Measurements from ENCODE around the gene ZBTB6. TPM values are rescaled to one million over a fixed set of nuclear protein-coding genes. Genes with fewer than 3 reads are reported as not detected.
"Not testable (repeated sequence)": the region's sequence is repeated elsewhere in the genome, so short reads cannot be mapped to it uniquely, and the experiment has no call there.

Gene ZBTB6
- total and polyA plus RNA-seq, 8 donors, result 6.9 to 15.3 (median 14.1) TPM

DNA sequence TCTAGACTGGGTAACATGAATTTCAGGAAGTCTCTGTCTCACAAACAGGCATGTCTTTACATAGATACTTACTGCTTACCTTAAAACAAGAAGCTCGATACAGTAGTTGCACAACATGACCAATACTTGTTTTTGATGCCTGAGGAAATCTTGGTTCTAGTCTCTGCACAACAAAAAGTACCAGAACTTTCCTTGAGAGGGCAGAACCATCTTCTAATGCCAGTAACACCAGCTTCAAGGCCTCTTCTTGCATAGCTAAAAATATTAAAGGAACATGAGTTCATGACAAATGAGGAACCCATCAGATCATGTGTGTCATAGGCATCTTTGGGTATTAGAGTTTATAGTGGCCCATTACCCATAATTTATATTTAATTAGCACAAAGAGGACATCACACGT, 30.0 kb downstream of the ZBTB6 start:
- no peaks in the 10 kb centered on the region for H3K9me3 ChIP-seq
- TF ChIP-seq, protein P1, sequence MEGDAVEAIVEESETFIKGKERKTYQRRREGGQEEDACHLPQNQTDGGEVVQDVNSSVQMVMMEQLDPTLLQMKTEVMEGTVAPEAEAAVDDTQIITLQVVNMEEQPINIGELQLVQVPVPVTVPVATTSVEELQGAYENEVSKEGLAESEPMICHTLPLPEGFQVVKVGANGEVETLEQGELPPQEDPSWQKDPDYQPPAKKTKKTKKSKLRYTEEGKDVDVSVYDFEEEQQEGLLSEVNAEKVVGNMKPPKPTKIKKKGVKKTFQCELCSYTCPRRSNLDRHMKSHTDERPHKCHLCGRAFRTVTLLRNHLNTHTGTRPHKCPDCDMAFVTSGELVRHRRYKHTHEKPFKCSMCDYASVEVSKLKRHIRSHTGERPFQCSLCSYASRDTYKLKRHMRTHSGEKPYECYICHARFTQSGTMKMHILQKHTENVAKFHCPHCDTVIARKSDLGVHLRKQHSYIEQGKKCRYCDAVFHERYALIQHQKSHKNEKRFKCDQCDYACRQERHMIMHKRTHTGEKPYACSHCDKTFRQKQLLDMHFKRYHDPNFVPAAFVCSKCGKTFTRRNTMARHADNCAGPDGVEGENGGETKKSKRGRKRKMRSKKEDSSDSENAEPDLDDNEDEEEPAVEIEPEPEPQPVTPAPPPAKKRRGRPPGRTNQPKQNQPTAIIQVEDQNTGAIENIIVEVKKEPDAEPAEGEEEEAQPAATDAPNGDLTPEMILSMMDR (IDR thresholded peaks at IDR 0.05), result no peak
- no peak overlapping the region for H3K27ac ChIP-seq
- ATAC-seq (no peak), DNase-seq (no peak)
- peaks cover 11 to 90% of the 10 kb centered on the region in 2 donors for H3K36me3 ChIP-seq
- H3K27me3 ChIP-seq, result no peaks in the 10 kb centered on the region
- no peak overlapping the region for H3K4me3 ChIP-seq
- intact Hi-C loops (cut with DNase I), result no loop called here
- no peaks in the 10 kb centered on the region for H3K4me1 ChIP-seq

DNA sequence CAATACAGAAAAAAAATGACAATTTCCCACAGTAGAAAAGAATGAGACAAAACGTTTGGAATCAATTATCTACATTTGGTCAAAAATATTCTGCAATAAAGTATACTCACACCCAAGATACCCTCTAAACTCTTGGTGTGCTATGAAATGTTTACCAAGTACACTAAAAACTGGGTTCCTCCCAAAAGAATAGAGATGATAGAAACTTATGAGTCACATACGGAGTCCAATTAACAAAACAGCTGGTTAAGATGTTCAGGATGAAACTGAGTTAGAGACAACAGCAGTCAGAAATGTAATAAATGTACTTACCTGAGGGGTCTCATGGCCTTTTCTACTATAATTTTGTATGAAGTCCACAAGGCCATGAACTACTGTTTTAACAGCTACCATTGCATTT, 33.7 kb downstream of the ZBTB6 start:
- Histone ChIP-seq H3K27ac (no peak overlapping the region), H3K4me1 (no peaks in the 10 kb centered on the region), H3K9me3 (no peaks in the 10 kb centered on the region), H3K27me3 (no peaks in the 10 kb centered on the region), H3K4me3 (no peak overlapping the region), H3K36me3 (peaks cover 11 to 100% of the 10 kb centered on the region in 2 donors)
- ATAC-seq (no peak), DNase-seq (no peak)
- intact Hi-C loops (cut with DNase I), result no loop called here
- TF ChIP-seq, protein P1 (IDR thresholded peaks at IDR 0.05), result no peak

DNA sequence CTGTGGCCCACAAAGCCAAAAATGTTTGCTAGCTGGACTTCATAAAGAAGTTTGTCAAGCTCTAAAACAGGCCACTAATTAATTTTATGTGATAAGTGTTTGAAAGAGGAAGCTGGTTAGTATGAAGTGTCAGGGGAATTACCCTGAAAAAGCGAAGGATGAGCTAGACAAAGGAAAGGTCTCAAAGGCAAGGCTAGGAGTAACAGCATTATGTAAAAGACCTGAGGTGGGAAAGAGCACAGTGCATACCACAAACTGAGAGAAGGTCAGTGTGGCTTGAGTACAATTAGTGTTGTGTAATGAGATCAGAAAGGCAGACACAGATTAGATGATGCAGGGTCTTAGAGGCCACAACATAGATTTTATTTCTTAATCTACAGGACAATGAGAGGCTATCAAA, 37.6 kb downstream of the ZBTB6 start:
- no peak overlapping the region for H3K4me3 ChIP-seq
- no peak for DNase-seq
- no peaks in the 10 kb centered on the region for H3K4me1 ChIP-seq
- no peaks in the 10 kb centered on the region for H3K27me3 ChIP-seq
- ATAC-seq, result no peak
- TF ChIP-seq, protein P1 (IDR thresholded peaks at IDR 0.05), result no peak
- intact Hi-C loops (cut with DNase I), result no loop called here
- H3K27ac ChIP-seq, result no peak overlapping the region
- H3K9me3 ChIP-seq, result no peaks in the 10 kb centered on the region
- H3K36me3 ChIP-seq, result peaks cover 8 to 100% of the 10 kb centered on the region in 2 donors

DNA sequence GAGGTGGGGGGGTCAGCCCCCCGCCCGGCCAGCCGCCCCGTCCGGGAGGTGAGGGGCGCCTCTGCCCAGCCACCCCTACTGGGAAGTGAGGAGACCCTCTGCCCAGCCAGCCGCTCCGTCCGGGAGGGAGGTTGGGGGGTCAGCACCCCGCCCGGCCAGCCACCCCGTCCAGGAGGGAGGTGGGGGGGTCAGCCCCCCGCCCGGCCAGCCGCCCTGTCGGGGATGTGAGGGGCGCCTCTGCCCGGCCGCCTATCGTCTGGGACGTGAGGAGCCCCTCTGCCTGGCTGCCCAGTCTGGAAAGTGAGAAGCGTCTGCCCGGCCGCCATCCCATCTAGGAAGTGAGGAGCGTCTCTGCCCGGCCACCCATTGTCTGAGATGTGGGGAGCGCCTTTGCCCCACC, 45.8 kb downstream of the ZBTB6 start:
- peaks cover 0 to 52% of the 10 kb centered on the region in 2 donors for H3K36me3 ChIP-seq
- H3K4me3 ChIP-seq; H3K27me3 ChIP-seq; ATAC-seq; H3K9me3 ChIP-seq; intact Hi-C loops (cut with DNase I); H3K4me1 ChIP-seq; H3K27ac ChIP-seq: not testable (repeated sequence)
- DNase-seq, result peak in 1 of 4 donors; percentile 63

DNA sequence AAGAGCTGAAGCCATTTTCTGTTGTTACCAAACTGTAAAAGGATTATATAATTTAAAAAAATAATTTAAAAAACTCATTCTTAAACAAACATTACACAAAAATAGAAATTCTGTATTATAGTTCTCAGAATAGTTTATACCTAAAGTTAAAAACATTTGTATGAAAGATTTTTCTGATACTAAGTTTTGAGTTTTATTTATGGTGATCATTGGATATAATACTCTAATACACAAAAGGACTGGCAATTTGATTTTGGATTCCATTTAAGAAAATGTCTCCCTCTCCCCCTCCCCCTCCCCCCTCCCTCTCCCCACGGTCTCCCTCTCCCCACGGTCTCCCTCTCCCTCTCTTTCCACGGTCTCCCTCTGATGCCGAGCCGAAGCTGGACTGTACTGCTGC, 47.0 kb downstream of the ZBTB6 start:
- TF ChIP-seq, protein P1 (IDR thresholded peaks at IDR 0.05), result no peak
- Histone ChIP-seq H3K9me3 (no peaks in the 10 kb centered on the region), H3K36me3 (peaks cover 0 to 44% of the 10 kb centered on the region in 2 donors), H3K4me1 (no peaks in the 10 kb centered on the region), H3K27ac (peak overlapping the region in 1 of 2 donors; percentile 24), H3K4me3 (no peak overlapping the region), H3K27me3 (no peaks in the 10 kb centered on the region)
- DNase-seq (no peak), ATAC-seq (no peak)
- intact Hi-C loops (cut with DNase I), result no loop called here

DNA sequence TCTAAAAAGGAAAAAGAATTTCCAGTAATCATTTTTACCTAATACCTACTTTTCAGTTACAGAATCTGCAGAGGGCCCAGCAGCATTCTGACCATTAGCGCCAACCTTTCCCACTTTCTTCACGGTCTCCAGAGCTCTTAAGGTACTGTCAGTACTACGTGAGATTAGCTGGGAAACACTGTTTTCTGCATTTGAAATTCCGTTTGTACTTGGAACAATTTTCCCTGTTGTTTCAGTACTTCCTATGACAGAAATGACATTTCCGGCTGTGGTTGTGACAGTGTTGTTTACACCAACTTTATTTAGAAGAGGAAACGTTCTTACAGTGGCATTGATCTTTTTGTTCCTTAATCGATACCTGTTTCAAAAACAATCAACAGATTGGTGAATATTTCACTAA, 47.8 kb downstream of the ZBTB6 start:
- H3K9me3 ChIP-seq, result no peaks in the 10 kb centered on the region
- no peaks in the 10 kb centered on the region for H3K4me1 ChIP-seq
- ATAC-seq (no peak), DNase-seq (no peak)
- no peak overlapping the region for H3K4me3 ChIP-seq
- no peaks in the 10 kb centered on the region for H3K27me3 ChIP-seq
- intact Hi-C loops (cut with DNase I), result no loop called here
- peak overlapping the region in 1 of 2 donors; percentile 24 for H3K27ac ChIP-seq
- TF ChIP-seq, protein P1 (IDR thresholded peaks at IDR 0.05), result no peak
- peaks cover 0 to 44% of the 10 kb centered on the region in 2 donors for H3K36me3 ChIP-seq
